Head of caudate nucleus (tissue), 42 donors: ENCODE data around the gene SNX12.
"Not testable (repeated sequence)": the region's sequence is repeated elsewhere in the genome, so short reads cannot be mapped to it uniquely, and the experiment has no call there.

Source experiments
- DNase-seq, 42 donors: peaks; one replicate each; pipeline versions ENCODE4 v3.0.0 to v3.0.0-alpha.2; 2020 to 2021; ENCODE audit warnings: mixed read lengths in 7 of 42
- intact Hi-C: fragments of 100-400 bp; cut with DNase I; formaldehyde crosslinking; loops from one replicate; pipeline ENCODE4 v1.15.0; 2022

The SNX12 gene

DNA sequence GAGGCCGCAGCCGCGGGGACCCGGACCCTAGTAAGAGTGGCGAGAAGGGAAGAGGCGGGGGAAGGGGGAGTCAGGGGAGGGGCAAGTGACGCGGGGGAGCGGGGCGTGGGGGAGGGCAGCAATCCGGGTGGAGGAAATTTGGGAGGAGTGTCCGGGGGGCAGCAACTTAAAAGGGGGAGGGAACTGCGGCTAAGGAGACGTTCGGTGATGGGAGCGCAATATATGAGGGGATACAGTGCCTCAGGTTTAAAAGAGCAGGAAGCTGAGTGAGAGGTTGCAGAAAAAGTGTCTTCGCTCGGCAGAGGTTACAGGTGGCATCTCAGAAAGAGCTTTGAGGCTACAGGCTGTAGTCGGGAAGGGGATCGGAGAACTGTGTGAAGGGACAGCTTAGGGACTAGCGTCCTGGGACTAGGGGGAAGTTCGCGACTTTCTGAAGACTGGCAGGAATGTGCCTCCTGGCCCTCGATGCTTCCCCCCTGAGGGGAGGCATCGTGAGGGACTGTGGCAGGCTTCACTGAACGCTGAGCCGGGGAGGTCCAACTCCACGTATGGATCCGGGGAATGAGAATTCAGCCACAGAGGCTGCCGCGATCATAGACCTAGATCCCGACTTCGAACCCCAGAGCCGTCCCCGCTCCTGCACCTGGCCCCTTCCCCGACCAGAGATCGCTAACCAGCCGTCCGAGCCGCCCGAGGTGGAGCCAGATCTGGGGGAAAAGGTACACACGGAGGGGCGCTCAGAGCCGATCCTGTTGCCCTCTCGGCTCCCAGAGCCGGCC lies 28.0 kb upstream of the SNX12 start:
- intact Hi-C loops = no loop called here
- peak in 11 of 42 donors; percentile 2 to 38 (median 13) for DNase-seq

DNA sequence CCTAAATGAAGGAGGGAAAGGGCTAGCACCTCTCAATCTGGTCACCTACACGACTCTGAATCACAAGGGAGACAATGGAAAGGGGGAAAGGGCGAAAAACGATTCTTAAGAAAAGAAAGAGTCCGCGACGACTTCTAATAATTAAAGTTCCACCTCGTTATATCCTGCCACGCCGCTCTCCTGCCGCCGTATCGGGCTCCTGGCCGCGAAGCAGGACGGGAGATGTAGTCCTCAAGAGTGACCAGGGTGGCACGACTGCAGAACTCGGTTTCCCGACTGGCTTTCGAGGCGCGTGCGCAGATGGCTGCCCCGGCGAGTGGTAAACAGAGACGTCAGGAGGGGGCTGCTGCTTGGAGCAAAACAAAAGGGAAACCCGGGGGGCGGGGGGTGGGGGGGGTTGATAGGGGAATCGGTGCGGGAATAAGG lies 27.4 kb upstream of the SNX12 start, which contains the start of gene FOXO4:
Gene FOXO4 (plus strand): TSS at position 297 of the 426 bp plus-strand sequence. CDS start 678 bp downstream, outside the sequence.
- intact Hi-C loops = no loop called here
- DNase-seq = peak; percentile 89 to 97 (median 94)

DNA sequence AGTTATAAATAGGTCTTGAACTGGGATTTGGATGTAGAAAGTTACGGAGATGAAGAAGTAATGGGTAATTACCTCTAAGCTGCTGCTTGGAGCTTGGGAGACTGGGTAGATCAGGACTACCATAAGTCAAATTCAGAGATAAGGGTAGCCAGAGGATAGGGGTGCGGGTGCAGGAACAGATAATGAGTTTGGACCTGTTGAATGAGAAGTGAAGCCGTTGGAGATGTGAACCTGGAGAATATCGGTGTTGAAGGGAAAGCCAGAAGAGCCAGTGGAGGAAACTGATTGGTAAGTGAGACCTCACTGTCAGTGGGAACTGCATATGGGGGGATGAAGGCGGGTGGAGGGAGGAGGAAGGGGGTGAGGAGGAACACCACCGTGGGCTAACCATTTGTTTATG lies 26.9 kb upstream of the SNX12 start:
- DNase-seq = peak in 1 of 42 donors; percentile 24

DNA sequence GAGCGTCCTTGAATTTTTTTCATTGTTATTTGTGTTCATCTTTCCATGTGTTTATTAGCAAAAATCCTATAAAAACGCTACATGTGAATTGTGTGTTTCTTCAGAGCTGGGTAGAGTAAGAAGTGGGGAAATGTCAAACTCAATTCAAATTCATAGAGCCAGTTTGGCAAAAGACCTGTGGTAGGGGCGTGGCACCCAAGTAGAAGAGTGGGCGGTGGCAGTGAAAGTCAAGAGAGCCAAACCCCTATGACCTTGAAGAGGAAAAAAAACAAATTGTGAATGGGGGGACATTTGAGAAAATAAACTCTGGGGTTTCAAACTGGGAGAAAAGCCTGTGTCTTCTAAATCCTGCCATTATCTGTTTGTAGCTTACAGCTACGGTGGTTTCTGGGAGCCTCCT lies 23.1 kb upstream of the SNX12 start:
- intact Hi-C loops = no loop called here
- no peak for DNase-seq

More for the DNA sequence above, 26.9 kb upstream of the SNX12 start:
- intact Hi-C loops = no loop called here

DNA sequence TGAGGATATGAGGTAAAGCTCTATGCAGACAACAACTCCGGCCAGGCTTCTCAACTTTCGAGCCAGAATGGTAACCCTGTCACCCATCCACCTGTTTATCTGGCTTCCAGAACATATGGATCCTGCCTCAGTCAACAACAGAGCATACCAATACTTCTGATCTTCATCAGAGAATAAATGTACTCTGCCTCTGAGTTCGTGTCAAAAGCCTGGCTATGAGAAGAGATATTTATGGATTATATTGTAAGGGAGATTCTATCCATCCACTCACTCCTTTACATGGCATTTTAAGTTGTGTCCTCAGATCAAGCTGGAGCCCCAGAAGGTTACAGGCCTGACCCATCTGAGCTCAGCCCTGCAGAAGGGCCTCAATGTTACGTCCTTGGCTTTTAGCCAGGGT lies 17.8 kb upstream of the SNX12 start:
- intact Hi-C loops = no loop called here
- no peak for DNase-seq

DNA sequence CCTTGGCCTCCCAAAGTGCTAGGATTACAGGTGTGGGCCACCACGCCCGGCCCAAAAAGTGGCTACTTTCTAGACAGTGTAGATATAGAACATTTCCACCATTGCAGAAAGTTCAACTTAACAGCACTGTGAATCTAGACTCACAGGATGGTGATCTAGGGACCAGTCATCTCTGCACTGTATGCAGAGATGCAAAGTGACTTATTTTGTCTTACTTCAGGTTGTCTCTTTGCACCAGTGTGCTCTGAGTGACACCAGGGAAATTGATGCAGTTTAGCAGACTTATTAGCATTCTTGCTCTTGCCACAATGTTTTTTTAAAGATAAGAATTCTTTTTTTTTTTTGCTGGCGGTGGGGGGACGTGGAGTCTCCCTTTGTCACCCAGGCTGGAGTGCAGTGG lies 14.7 kb upstream of the SNX12 start:
- intact Hi-C loops = no loop called here

DNA sequence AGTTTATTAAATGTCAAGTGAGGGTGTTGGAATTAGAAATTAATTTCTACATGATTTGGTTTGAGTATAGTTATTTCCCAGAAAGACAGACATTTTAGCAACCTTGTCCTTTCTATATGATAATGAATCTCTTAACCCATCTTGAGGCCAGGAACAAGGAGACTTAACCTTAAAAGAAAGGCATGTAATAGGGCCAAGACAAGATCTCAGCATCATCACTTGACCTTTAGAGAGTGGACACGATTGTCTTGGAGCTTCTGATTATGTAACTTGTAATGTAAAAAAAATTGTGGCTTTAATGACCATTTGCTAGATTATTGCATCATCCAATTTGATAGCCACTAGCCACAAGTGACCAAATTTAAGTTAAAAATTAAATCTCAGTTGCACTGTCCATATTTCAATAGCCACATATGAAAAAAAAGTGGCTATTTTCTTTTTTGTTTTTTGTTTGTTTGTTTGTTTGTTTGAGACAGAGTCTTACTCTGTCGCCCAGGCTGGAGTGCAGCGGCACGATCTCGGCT lies 14.1 kb upstream of the SNX12 start:
- intact Hi-C loops = no loop called here
- DNase-seq = no peak

More for the DNA sequence above, 14.7 kb upstream of the SNX12 start:
- DNase-seq = no peak

DNA sequence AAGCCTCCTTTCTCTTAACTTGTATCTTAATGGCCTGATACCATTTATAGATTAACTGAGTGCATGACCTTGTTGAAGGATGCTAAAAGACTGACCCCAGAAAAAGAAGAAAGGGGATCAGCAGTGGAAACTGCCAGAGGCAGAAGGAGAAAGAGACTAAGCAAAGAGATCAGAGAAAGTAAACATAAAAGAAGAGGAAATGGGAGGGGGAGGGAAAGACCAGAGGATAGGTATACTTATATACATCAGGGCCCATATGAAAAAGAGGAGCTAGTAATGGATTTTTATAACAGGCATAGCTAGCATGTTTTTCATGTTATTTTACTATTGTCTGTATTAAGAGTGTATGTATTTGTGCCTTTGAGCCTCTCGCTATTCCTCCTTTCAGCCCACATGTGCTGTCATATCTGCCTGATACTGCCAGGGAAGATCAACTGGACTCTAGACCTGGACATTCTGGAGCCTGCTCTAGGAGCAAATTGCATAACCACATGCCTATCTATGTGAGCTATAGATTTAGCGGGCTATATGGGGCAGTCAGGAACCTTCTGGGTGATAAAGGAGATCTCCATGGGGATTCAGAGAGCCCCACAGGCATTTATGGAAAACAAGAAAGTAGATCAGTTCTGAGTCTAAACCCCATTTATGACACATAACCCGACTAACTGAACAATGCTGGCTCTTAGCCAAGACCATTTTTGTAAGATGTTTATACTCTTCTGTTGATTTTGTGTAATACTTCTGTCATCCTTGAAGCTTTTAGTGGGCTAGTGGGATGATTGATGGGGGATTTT lies 13.4 kb upstream of the SNX12 start:
- intact Hi-C loops = no loop called here

DNA sequence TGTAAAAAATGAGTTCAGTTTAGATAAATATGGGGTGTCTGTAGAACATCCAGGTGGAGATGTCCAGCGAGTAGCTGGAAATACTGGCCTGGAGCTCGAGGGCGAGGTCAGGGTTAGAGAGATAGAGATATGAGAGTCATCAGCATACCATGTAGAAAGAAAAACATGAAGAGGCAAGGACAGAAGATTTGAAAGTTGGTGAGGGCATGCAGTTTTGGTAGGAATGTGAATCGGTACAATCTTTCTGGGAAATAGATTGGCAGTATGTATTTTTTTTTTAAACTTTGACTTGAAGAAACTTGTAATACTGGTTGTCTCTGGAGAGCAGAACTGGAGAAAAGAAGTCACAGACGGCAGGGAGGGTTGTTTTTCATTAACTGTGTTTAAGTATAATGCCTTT lies 2.4 kb upstream of the SNX12 start:
- no peak for DNase-seq
- intact Hi-C loops = no loop called here

More for the DNA sequence above, 13.4 kb upstream of the SNX12 start:
- DNase-seq = no peak

DNA sequence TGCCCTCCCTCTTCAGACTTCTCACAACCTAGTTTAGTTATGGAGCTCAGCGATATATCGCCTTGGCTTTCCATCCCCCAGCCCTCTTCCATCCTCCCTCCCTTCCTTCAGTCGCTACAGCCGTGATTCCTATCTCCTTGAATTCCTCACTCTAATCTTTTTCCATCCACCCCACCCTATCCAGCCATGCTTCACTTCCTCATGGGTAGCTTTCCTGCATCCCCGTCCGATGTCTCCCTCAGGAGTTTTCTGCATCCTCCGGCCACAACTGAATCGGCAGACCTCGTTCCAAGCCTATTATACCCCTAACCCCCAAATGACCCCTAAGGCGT lies 456 bp downstream of the SNX12 start:
- intact Hi-C loops = no loop called here
- peak in 5 of 42 donors; percentile 1 to 13 (median 4) for DNase-seq

DNA sequence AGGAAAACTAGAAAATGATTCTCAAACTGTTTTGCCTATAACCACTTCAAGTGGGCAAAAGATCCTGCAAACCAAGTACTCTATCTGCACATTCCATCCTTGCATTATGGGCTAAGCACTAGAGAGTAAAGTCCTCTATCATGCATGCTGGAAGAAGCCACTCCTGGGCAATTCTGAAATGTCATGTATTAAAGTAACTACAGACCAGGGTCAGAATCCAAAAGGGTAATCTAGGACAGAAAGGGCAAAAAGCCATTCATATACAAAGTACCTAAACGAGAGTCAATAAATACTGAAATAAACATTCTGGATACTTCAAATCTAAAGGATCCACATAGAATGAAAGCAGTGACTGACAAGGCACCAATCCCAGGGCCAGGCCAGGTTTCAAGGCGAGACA lies 1.0 kb downstream of the SNX12 start:
- DNase-seq = no peak
- intact Hi-C loops = no loop called here

DNA sequence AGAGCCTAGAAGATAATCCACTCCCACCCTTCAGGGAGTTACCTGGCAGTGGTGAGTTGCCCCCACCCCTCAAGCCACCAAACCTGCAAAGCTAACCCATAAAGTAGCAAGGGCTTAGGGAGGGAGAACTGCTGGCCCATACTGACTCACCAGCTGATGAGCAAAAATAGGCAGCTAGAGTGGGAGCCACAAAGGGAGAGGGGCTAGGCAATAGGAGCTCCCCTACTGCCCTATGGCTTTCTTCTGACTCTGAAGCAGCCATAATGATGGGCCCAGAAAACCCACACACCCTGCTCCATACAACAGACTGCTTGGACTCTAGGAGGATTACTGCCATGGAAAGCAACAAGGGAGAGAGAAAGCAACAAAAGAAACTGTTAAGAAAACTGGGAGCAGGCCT lies 8.0 kb downstream of the SNX12 start:
- no peak for DNase-seq
- intact Hi-C loops = no loop called here

DNA sequence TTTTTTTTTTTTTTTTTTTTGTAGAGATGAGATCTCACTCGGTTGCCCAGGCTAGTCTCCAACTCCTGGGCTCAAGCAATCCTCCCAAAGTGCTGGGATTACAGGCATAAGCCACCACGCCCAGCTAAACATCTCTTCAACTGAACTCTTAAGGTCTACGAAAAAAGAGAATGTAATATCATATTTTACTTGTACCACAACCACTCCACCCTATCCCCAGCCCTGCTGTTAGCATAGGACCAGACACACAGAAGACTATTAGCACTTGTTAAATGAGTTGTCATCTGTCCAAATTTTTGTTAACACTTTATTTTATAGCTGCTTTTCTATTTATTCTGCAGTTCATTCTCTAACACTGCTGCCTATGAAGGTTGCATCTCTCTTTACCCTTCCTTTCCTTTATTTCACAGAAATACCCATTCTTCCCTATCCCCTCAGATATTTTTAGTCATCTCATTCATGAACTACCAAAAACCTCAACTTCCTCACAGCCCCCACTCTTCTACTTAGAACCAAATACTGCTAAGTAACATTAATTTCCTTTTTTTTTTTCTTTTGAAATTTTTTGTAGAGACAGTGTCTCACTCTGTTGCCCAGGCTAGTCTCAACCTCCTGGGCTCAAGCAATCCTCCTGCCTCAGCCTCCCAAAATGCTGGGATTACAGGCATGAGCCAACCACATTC lies 10.1 kb downstream of the SNX12 start:
- intact Hi-C loops = no loop called here
- no peak for DNase-seq

DNA sequence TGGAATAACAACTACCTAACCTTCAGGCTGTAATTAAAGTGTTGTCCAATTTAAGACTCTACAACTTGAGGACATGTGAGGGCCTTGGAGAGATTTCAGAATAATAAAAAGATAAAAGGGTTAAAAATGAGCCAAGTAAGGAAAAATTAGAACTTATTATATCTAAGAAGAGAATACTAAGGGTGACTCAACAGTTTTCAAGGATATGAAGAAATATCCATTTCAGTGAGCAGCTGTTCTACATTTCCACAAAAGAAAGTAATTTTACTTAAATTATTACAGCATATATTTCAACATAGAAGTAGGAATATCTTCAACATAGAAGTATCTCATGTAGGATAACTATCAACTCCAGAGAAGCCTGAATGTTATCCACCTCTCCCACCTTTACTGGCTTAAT lies 11.3 kb downstream of the SNX12 start:
- intact Hi-C loops = no loop called here
- DNase-seq = no peak

DNA sequence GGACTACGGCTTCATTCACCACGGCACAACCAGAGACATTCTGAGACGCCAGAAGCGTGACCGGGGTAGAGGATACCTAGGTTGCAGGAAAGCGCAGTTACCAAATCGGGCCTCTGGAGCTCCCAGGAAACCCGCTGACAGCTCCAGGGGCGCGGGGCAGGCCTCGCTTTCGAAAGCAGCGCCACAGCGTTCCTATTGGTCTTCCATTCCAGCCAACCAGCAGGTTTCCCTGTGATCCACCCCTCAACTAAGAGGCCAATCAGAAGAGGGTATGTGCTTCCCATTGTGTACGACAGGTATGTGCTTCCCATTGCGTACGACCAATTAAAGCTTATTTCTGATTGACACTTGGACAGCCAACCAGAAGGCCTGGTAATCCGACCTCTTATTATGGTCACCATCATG lies 14.9 kb downstream of the SNX12 start:
- intact Hi-C loops = no loop called here
- DNase-seq = peak in 39 of 42 donors; percentile 7 to 70 (median 32)

DNA sequence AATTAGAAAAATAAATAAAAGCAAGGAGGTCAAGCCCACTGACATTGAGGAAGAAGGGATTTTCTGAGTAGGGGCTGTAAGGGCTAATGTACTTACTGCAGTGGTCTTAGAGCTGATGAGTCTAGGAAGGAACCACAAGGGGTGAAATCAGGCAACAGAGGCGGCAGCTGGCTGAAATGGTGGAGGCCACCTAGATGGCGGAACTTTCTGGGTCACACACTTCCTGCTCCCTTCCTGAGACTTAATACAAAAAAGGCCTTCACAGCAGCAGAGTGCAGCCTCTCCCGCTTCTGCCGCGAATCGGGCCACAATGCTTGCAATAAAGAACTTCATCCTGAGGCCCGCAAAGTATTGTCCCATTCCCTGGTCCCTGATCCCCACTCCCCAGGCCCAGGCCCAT lies 15.4 kb downstream of the SNX12 start:
- DNase-seq = no peak
- intact Hi-C loops = no loop called here

DNA sequence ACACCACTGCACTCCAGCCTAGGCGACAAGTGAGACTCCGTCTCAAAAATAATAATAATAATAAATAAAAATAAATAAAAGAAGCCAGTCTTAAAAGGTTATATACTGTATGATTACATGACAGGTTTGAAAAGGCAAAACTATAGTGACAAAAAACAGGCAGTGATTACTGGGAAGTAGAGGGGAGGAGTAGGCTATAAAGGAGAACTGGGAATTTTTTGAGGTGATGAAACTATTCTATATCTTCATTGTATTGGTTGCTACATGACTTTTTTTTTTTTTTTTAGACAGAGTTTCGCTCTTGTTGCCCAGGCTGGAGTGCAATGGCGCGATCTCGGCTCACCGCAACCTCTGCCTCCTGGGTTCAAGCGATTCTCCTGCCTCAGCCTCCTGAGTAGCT lies 20.2 kb downstream of the SNX12 start:
- intact Hi-C loops, DNase-seq: not testable (repeated sequence)

DNA sequence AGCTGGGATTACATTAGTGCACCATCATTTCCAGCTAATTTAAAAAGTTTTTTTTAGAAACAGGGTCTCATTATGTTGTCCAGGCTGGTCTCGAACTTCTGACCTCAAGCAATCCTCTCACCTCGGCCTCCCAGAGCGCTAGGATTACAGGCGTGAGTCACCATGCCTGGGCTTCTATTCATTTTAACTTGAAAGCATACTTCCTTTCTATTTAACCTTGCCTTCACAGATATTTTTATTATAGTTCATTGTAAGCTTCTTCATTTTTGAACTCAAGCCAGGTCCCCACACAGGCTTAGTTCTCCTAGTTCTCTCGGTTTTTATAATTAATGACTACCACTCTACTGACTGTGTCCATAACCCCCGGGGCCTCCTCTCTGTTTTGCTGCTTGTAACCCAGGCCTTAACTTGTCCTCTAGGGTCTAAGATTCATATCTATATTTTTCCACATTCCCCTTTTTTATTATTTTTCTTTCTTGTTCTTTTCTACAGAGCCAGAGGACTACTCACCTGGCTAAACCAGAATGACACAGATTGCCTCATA lies 50.7 kb downstream of the SNX12 start:
- intact Hi-C loops = no loop called here
- no peak for DNase-seq
